CD4-positive, alpha-beta T cell treated with Interferon gamma for 1 hour (primary cell): ENCODE measurements around the gene RPL37.
"Not testable (repeated sequence)": the region's sequence is repeated elsewhere in the genome, so short reads cannot be mapped to it uniquely, and the experiment has no call there.

Experiments
- DNase-seq: peaks from one replicate; pipeline ENCODE4 v3.0.0-alpha.2; 2020

Gene RPL37

GRCh38 chr5:40834849-40835787 lies at the start of gene RPL37:
Gene RPL37 (minus strand): TSS chr5:40835222. CDS start chr5:40835185, 37 bp downstream.
- peak; percentile 92 for DNase-seq

GRCh38 chr5:40883051-40883450 lies 48.0 kb upstream of the RPL37 start:
- DNase-seq = not testable (repeated sequence)

GRCh38 chr5:40882291-40882690 lies 47.3 kb upstream of the RPL37 start:
- DNase-seq = no peak

GRCh38 chr5:40879163-40879942 lies 44.3 kb upstream of the RPL37 start:
- no peak for DNase-seq

- DNase-seq = no peak
Measured at GRCh38 chr5:40877371-40877988, 42.5 kb upstream of the RPL37 start.

GRCh38 chr5:40875958-40876357 lies 40.9 kb upstream of the RPL37 start:
- no peak for DNase-seq

- DNase-seq = no peak
Measured at GRCh38 chr5:40873286-40873880, 38.4 kb upstream of the RPL37 start.

GRCh38 chr5:40872253-40872652 lies 37.2 kb upstream of the RPL37 start:
- DNase-seq = not testable (repeated sequence)

GRCh38 chr5:40871177-40871576 lies 36.2 kb upstream of the RPL37 start:
- DNase-seq = no peak

- no peak for DNase-seq
Measured at GRCh38 chr5:40869384-40869783, 34.4 kb upstream of the RPL37 start.

GRCh38 chr5:40866844-40867243 lies 31.8 kb upstream of the RPL37 start:
- DNase-seq = no peak

GRCh38 chr5:40865004-40865403 lies 30.0 kb upstream of the RPL37 start:
- DNase-seq = not testable (repeated sequence)

- no peak for DNase-seq
Measured at GRCh38 chr5:40860711-40861110, 25.7 kb upstream of the RPL37 start.

GRCh38 chr5:40853632-40854192 lies 18.7 kb upstream of the RPL37 start:
- DNase-seq = no peak

GRCh38 chr5:40847525-40847924 lies 12.5 kb upstream of the RPL37 start:
- no peak for DNase-seq

GRCh38 chr5:40846371-40846770 lies 11.3 kb upstream of the RPL37 start:
- DNase-seq = no peak

GRCh38 chr5:40844565-40844964 lies 9.5 kb upstream of the RPL37 start:
- no peak for DNase-seq

- no peak for DNase-seq
Measured at GRCh38 chr5:40842351-40842750, 7.3 kb upstream of the RPL37 start.

- DNase-seq = no peak
Measured at GRCh38 chr5:40841068-40841805, 6.2 kb upstream of the RPL37 start, which contains the start of gene CARD6. Gene CARD6 (plus strand): TSS chr5:40841367. CDS start chr5:40841383, 16 bp downstream.

- no peak for DNase-seq
Measured at GRCh38 chr5:40838086-40838485, 3.1 kb upstream of the RPL37 start.

- peak; percentile 70 for DNase-seq
Measured at GRCh38 chr5:40834391-40834848, 602 bp downstream of the RPL37 start.
